Left ventricle myocardium inferior (tissue), 1 donor: ENCODE results near the gene OR13A1. TPM values are rescaled to one million over a fixed set of nuclear protein-coding genes. Genes with fewer than 3 reads are reported as not detected.
"Not testable (repeated sequence)": the region's sequence is repeated elsewhere in the genome, so short reads cannot be mapped to it uniquely, and the experiment has no call there.

Experiments
- DNase-seq: peaks from one replicate; pipeline ENCODE4 v3.0.0-alpha.2; 2020
- H3K27ac ChIP-seq: fragments of 200-600 bp; replicated peaks from 2 replicates; pipeline ENCODE4 v1.8.0; 2021
- H3K27me3 ChIP-seq: fragments of 200-600 bp; 2 replicates; pipeline ENCODE4 v1.8.0; 2021; ENCODE audit warnings: low read depth
- H3K36me3 ChIP-seq: fragments of 200-600 bp; 2 replicates; pipeline ENCODE4 v1.8.0; 2021
- H3K4me1 ChIP-seq: fragments of 200-600 bp; 2 replicates; pipeline ENCODE4 v1.8.0; 2021
- H3K4me3 ChIP-seq: fragments of 200-600 bp; 2 replicates; pipeline ENCODE4 v1.8.0; 2021; ENCODE audit warnings: mild to moderate bottlenecking, moderate library complexity
- H3K9me3 ChIP-seq: fragments of 200-600 bp; replicated peaks from 2 replicates; pipeline ENCODE4 v1.8.0; 2021
- intact Hi-C: fragments of 100-400 bp; cut with micrococcal nuclease; formaldehyde crosslinking; loops from one replicate; pipeline ENCODE4 v1.11.0; 2022
- long read RNA-seq: library from polyadenylated mRNA; unstranded; transcript quantifications from one replicate; pipeline ENCODE4 v2.0.0, GENCODE V29; 2021
- total RNA-seq: library from RNA; stranded (reverse); fragmentation: NEBNext Ultra II Directional; extraction: Animal tissue kit (Norgen Biotek cat#: 25700); gene quantifications from one replicate; pipeline ENCODE4 v1.2.1, GENCODE V29; 2021
- TF ChIP-seq, protein P1 (sequence below): fragments of 200-600 bp; IDR thresholded peaks from 2 replicates; pipeline ENCODE4 v1.8.0; 2021; ENCODE audit warnings: antibody characterized with exemption, mild to moderate bottlenecking, borderline replicate concordance
- donor health status: DM: no; HTN: yes; CAD: no; lungs with severe emphysema.

OR13A1 gene, protein sequence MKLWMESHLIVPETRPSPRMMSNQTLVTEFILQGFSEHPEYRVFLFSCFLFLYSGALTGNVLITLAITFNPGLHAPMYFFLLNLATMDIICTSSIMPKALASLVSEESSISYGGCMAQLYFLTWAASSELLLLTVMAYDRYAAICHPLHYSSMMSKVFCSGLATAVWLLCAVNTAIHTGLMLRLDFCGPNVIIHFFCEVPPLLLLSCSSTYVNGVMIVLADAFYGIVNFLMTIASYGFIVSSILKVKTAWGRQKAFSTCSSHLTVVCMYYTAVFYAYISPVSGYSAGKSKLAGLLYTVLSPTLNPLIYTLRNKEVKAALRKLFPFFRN
- not detected for total RNA-seq
- long read RNA-seq: 0 reads

DNA sequence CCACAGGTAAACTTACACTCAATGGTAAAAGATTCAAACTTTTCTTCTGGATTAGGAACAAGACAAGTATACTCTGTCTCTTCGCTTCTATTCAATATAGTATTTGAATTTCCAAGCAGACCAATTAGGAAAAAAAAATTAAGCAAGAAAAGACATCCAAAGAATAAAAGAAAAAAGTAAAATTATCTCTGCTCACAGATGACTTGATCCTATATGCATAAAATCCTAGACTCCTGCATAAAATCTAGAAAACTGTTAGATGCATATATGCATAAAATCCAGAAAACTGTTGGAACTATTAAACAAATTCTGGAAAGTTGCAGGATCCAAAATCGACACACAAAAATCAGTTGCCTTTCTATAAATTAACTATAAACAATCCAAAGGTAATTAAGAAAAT lies at the start of gene OR13A1:
TSS of gene OR13A1 (minus strand) at position 101 of the 400 bp plus-strand sequence. CDS start 11,186 bp downstream, outside the sequence.
- Histone ChIP-seq H3K9me3 (peaks cover 55% of the 10 kb centered on the region), H3K4me3 (no peak within 1 kb of the TSS), H3K27ac (no peak within 1 kb of the TSS), H3K36me3 (no peaks in the 10 kb centered on the region), H3K27me3 (no peaks in the 10 kb centered on the region), H3K4me1 (no peaks in the 10 kb centered on the region)
- TF ChIP-seq, protein P1, sequence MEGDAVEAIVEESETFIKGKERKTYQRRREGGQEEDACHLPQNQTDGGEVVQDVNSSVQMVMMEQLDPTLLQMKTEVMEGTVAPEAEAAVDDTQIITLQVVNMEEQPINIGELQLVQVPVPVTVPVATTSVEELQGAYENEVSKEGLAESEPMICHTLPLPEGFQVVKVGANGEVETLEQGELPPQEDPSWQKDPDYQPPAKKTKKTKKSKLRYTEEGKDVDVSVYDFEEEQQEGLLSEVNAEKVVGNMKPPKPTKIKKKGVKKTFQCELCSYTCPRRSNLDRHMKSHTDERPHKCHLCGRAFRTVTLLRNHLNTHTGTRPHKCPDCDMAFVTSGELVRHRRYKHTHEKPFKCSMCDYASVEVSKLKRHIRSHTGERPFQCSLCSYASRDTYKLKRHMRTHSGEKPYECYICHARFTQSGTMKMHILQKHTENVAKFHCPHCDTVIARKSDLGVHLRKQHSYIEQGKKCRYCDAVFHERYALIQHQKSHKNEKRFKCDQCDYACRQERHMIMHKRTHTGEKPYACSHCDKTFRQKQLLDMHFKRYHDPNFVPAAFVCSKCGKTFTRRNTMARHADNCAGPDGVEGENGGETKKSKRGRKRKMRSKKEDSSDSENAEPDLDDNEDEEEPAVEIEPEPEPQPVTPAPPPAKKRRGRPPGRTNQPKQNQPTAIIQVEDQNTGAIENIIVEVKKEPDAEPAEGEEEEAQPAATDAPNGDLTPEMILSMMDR: no peak
- intact Hi-C loops: no loop called here
- DNase-seq: no peak

DNA sequence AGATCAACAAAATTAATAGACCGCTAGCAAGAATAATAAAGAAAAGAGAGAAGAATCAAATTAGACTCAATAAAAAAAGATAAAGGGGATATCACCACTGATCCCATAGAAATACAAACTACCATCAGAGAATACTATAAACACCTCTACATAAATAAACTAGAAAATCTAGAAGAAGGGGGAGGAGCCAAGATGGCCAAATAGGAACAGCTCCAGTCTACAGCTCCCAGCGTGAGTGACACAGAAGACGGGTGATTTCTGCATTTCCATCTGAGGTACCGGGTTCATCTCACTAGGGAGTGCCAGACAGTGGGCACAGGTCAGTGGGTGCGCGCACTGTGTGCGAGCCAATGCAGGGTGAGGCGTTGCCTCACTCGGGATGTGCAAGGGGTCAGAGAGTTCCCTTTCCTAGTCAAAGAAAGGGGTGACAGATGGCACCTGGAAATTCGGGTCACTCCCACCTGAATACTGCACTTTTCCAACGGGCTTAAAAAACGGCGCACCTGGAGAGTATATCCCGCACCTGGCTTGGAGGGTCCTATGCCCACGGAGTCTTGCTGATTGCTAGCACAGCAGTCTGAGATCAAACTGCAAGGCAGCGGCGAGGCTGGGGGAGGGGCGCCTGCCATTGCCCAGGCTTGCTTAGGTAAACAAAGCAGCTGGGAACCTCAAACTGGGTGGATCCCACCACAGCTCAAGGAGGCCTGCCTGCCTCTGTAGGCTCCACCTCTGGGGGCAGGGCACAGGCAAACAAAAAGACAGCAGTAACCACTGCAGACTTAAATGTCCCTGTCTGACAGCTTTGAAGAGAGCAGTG lies 46.8 kb upstream of the OR13A1 start:
- DNase-seq, H3K9me3 ChIP-seq, H3K4me1 ChIP-seq, intact Hi-C loops, H3K36me3 ChIP-seq, H3K4me3 ChIP-seq, H3K27ac ChIP-seq: not testable (repeated sequence)
- H3K27me3 ChIP-seq: peaks cover 45% of the 10 kb centered on the region

DNA sequence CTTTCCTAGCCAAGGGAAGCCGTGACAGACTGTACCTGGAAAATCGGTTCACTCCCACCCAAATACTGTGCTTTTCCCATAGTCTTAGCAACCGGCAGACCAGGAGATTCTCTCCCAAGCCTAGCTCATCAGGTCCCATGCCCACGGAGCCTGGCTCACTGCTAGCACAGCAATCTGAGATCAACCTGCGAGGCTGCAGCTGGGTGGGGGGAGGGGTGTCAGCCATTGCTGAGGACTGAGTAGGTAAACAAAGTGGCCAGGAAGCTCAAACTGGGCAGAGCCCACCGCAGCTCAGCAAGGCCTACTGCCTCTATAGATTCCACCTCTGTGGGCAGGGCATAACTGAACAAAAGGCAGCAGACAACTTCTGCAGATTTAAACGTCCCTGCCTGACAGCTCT lies 43.6 kb upstream of the OR13A1 start:
- H3K9me3 ChIP-seq, H3K36me3 ChIP-seq, intact Hi-C loops, H3K27ac ChIP-seq, H3K4me1 ChIP-seq, DNase-seq, H3K4me3 ChIP-seq: not testable (repeated sequence)
- peaks cover 45% of the 10 kb centered on the region for H3K27me3 ChIP-seq

DNA sequence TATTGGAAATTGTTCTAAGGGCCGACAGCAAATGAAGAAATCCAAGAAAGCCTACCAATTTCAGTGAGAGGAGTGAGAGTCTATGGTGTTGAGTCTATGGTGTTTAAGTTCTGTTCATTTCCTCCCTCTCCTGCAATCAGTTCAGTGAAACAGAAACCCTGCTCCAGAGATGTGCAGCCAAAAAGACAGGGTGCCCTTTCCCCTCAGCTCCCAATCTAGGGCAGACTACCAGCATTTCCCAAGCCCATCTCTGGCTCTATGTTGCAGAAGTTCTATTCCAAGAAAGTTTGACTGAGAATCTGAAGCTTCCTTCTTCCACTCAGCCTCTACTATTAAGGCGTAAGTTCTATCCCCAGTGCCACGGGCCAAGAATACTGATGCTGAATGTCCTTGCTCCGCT lies 40.1 kb upstream of the OR13A1 start:
- no peak for DNase-seq
- TF ChIP-seq, protein P1: no peak
- Histone ChIP-seq H3K27ac (no peak overlapping the region), H3K4me1 (no peaks in the 10 kb centered on the region), H3K36me3 (no peaks in the 10 kb centered on the region), H3K27me3 (peaks cover 28% of the 10 kb centered on the region), H3K9me3 (no peaks in the 10 kb centered on the region), H3K4me3 (no peak overlapping the region)
- intact Hi-C loops: no loop called here

DNA sequence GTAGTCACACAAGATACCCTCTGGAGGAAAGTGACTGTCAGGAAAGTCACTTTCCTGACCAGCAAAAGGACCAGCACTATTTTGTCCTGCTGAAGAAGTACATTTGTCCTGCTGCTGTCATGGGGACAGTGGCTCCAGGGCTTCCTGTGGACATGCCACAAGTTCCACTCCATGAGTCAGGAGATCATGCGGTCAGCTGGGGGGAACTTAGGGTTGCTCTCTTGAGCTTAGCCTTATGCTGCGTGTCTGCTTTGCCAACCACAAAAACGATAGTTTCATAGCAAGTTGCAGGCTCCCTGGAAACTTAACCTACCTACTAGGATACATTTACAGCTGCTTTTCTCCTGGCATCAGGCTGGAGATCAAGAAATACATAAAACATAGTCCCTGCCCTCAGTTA lies 38.9 kb upstream of the OR13A1 start:
- TF ChIP-seq, protein P1: no peak
- intact Hi-C loops: no loop called here
- DNase-seq: no peak

DNA sequence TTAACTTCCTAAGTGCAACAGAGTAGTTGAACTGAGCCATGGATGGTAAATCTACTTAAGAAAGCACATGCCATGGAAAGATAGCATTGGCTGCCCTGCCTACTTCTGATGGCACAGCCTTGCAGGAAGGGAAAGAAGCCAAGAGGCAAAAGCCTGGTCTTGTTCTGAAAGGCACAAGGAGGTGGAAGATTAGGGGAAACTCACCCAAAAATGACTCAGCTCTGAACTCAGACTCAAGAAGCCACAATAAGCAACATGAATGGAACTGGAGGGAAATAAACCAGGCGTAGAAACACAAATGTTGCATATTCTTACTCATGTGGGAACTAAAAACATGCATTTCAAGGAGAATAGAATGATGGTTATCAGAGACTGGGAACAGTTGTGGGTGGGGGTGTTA lies 37.8 kb upstream of the OR13A1 start:
- H3K27me3 ChIP-seq: peaks cover 6% of the 10 kb centered on the region
- H3K4me3 ChIP-seq: no peak overlapping the region
- intact Hi-C loops: no loop called here
- H3K36me3 ChIP-seq: no peaks in the 10 kb centered on the region
- no peaks in the 10 kb centered on the region for H3K4me1 ChIP-seq
- TF ChIP-seq, protein P1: no peak
- peaks cover 8% of the 10 kb centered on the region for H3K9me3 ChIP-seq
- H3K27ac ChIP-seq: no peak overlapping the region
- no peak for DNase-seq

More for the DNA sequence above, 38.9 kb upstream of the OR13A1 start:
- Histone ChIP-seq H3K27ac (no peak overlapping the region), H3K9me3 (no peaks in the 10 kb centered on the region), H3K27me3 (peaks cover 15% of the 10 kb centered on the region), H3K4me3 (no peak overlapping the region), H3K36me3 (no peaks in the 10 kb centered on the region), H3K4me1 (no peaks in the 10 kb centered on the region)

DNA sequence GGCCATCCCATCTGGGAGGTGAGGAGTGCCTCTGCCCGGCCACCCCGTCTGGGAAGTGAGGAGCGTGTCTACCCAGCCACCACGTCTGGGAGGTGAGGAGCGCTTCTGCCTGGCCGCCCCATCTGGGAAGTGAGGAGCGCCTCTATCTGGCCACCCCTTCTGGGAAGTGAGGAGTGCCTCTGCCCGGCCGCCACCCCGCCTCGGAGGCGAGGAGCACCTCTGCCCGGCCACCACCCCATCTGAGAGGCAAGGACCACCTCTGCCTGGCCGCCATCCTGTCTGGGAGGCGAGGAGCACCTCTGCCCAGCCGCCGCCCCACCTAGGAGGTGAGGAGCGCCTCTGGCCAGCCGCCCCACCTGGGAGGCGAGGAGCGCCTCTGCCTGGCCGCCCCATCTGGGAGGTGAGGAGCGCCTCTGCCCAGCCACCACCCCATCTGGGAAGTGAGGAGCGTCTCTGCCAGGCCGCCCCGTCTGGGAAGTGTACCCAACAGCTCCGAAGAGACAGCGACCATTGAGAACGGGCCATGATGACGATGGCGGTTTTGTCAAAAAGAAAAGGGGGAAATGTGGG lies 32.9 kb upstream of the OR13A1 start:
- H3K4me1 ChIP-seq, H3K27ac ChIP-seq, H3K36me3 ChIP-seq, DNase-seq, H3K4me3 ChIP-seq, intact Hi-C loops, H3K27me3 ChIP-seq: not testable (repeated sequence)
- peaks cover 15% of the 10 kb centered on the region for H3K9me3 ChIP-seq

DNA sequence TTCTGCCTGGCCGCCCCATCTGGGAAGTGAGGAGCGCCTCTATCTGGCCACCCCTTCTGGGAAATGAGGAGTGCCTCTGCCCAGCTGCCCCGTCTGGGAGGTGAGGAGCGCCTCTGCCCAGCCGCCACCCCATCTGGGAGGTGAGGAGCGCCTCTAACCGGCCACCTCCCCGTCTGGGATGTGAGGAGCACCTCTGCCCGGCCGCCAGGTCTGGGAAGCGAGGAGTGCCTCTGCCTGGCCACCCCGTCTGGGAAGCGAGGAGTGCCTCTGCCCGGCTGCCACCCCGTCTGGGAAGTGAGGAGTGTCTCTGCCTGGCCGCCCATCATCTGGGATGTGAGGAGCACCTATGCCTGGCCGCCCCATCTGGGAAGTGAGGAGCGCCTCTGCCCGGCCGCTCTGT lies 32.1 kb upstream of the OR13A1 start:
- intact Hi-C loops, H3K36me3 ChIP-seq: not testable (repeated sequence)

DNA sequence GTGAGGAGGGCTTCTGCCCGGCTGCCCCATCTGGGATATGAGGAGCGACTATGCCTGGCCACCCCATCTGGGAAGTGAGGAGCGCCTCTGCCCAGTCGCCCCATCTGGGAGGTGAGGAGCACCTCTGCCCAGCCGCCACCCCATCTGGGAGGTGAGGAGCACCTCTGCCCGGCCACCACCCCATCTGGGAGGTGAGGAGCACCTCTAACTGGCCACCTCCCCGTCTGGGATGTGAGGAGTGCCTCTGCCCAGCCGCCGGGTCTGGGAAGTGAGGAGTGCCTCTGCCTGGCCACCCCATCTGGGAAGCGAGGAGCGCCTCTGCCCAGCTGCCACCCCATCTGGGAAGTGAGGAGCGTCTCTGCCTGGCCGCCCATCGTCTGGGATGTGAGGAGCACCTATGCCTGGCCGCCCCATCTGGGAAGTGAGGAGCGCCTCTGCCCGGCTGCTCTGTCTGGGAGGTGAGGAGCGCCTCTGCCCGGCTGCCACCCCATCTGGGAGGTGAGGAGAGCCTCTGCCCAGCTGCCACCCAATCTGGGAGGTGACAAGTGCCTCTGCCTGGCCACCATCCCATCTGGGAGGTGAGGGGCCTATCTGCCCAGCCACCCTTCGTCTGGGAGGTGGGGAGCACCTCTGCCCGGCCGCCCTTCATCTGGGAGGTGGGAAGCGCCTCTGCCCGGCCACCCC lies 31.4 kb upstream of the OR13A1 start:
- H3K4me3 ChIP-seq, H3K4me1 ChIP-seq, H3K27me3 ChIP-seq, intact Hi-C loops, H3K27ac ChIP-seq, H3K36me3 ChIP-seq, DNase-seq: not testable (repeated sequence)
- H3K9me3 ChIP-seq: peaks cover 15% of the 10 kb centered on the region

More for the DNA sequence above, 32.1 kb upstream of the OR13A1 start:
- not testable (repeated sequence) for H3K4me1 ChIP-seq, H3K27ac ChIP-seq, H3K27me3 ChIP-seq, DNase-seq, H3K4me3 ChIP-seq
- peaks cover 15% of the 10 kb centered on the region for H3K9me3 ChIP-seq
